WERI-Rb-1 (cell line): ENCODE results near the gene SKP2.

ENCODE experiments used
- DNase-seq: peaks from one replicate; pipeline ENCODE4 v3.0.0-alpha.2; 2020
- H3K27ac ChIP-seq: fragments of 250-450 bp; sonication (Bioruptor Pico); 2 replicates; pipeline ENCODE4 v1.5.1; 2020; ENCODE audit warnings: mild to moderate bottlenecking, moderate library complexity
- H3K27me3 ChIP-seq: fragments of 250-450 bp; sonication (Bioruptor Pico); 2 replicates; pipeline ENCODE4 v1.5.1; 2021; ENCODE audit warnings: mild to moderate bottlenecking, low read depth, moderate library complexity; ENCODE audit not compliant: insufficient read depth, severe bottlenecking
- H3K36me3 ChIP-seq: fragments of 250-450 bp; sonication (Bioruptor Pico); 2 replicates; pipeline ENCODE4 v1.5.1; 2020; ENCODE audit warnings: mild to moderate bottlenecking, moderate library complexity
- H3K4me3 ChIP-seq: 2 replicates; pipeline ENCODE4 v1.5.1; 2011; ENCODE audit warnings: low read depth, mild to moderate bottlenecking, control low read depth, low read length
- H3K9me3 ChIP-seq: fragments of 250-450 bp; sonication (Bioruptor Pico); 2 replicates; pipeline ENCODE4 v1.5.1; 2021; ENCODE audit warnings: mild to moderate bottlenecking, moderate library complexity; ENCODE audit not compliant: severe bottlenecking
- CTCF ChIP-seq: IDR thresholded peaks from 2 replicates; pipeline ENCODE4 v1.5.1; 2011; ENCODE audit warnings: low read depth, mild to moderate bottlenecking, control low read depth, inconsistent platforms, low read length

The SKP2 gene

GRCh38 chr5:36172599-36172998 is 20.7 kb downstream of the SKP2 start:
- Histone ChIP-seq H3K4me3 (no peak overlapping the region), H3K27ac (no peak overlapping the region), H3K27me3 (no peaks in the 10 kb centered on the region), H3K36me3 (peaks cover 89% of the 10 kb centered on the region), H3K9me3 (no peaks in the 10 kb centered on the region)
- TF ChIP-seq CTCF = no peak
- DNase-seq = no peak

- TF ChIP-seq CTCF = no peak
- no peaks in the 10 kb centered on the region for H3K9me3 ChIP-seq
- H3K4me3 ChIP-seq = no peak overlapping the region
- H3K27ac ChIP-seq = no peak overlapping the region
- DNase-seq = no peak
- no peaks in the 10 kb centered on the region for H3K27me3 ChIP-seq
- H3K36me3 ChIP-seq = peaks cover 89% of the 10 kb centered on the region
Measured at GRCh38 chr5:36173426-36173825, 21.5 kb downstream of the SKP2 start.

GRCh38 chr5:36174119-36174518 is 22.2 kb downstream of the SKP2 start:
- no peaks in the 10 kb centered on the region for H3K27me3 ChIP-seq
- H3K4me3 ChIP-seq = no peak overlapping the region
- no peak overlapping the region for H3K27ac ChIP-seq
- no peak for DNase-seq
- no peaks in the 10 kb centered on the region for H3K9me3 ChIP-seq
- TF ChIP-seq CTCF = no peak
- H3K36me3 ChIP-seq = peaks cover 89% of the 10 kb centered on the region

GRCh38 chr5:36175043-36175442 is 23.1 kb downstream of the SKP2 start:
- Histone ChIP-seq H3K4me3 (no peak overlapping the region), H3K36me3 (peaks cover 89% of the 10 kb centered on the region), H3K27ac (no peak overlapping the region), H3K9me3 (no peaks in the 10 kb centered on the region), H3K27me3 (no peaks in the 10 kb centered on the region)
- TF ChIP-seq CTCF = no peak
- DNase-seq = no peak

- DNase-seq = no peak
- Histone ChIP-seq H3K36me3 (peaks cover 89% of the 10 kb centered on the region), H3K9me3 (no peaks in the 10 kb centered on the region), H3K27me3 (no peaks in the 10 kb centered on the region), H3K4me3 (no peak overlapping the region), H3K27ac (no peak overlapping the region)
- TF ChIP-seq CTCF = no peak
Measured at GRCh38 chr5:36177154-36177553, 25.2 kb downstream of the SKP2 start.

GRCh38 chr5:36177715-36178523 is 26.0 kb downstream of the SKP2 start:
- Histone ChIP-seq H3K9me3 (no peaks in the 10 kb centered on the region), H3K27me3 (no peaks in the 10 kb centered on the region), H3K27ac (no peak overlapping the region), H3K36me3 (peaks cover 85% of the 10 kb centered on the region), H3K4me3 (no peak overlapping the region)
- peak; percentile 16 for DNase-seq
- TF ChIP-seq CTCF = peak; percentile 32; the same call in 1 of the 2 replicates
